Urinary bladder (tissue), 4 donors: ENCODE results near the gene ATXN2. TPM values are rescaled to one million over a fixed set of nuclear protein-coding genes. Genes with fewer than 3 reads are reported as not detected.
"Not testable (repeated sequence)": the region's sequence is repeated elsewhere in the genome, so short reads cannot be mapped to it uniquely, and the experiment has no call there.

Source experiments
- DNase-seq: peaks from one replicate; pipeline ENCODE4 v3.0.0-alpha.2; 2015; ENCODE audit errors: extremely low spot score
- H3K27ac ChIP-seq: one replicate; pipeline ENCODE4 v1.5.1; 2013; ENCODE audit warnings: low read depth, mild to moderate bottlenecking, moderate library complexity
- H3K36me3 ChIP-seq: one replicate; pipeline ENCODE4 v1.6.1; 2013; ENCODE audit warnings: mild to moderate bottlenecking, moderate library complexity; ENCODE audit not compliant: insufficient read depth
- H3K4me1 ChIP-seq: one replicate; pipeline ENCODE4 v1.6.1; 2013; ENCODE audit warnings: mild to moderate bottlenecking, moderate library complexity; ENCODE audit not compliant: insufficient read depth
- H3K4me3 ChIP-seq: one replicate; pipeline ENCODE4 v1.5.1; 2013; ENCODE audit warnings: low read depth, low read length
- WGBS: extraction: QIAGEN DNeasy Blood & Tissue Kit; methylation state at CpG from one replicate; pipeline ENCODE4 v1.1.7; 2013; 5-methylcytosine and 5-hydroxymethylcytosine counted together
- polyA plus RNA-seq: library from polyadenylated mRNA; stranded (reverse); fragments of 200-250 nt; gene quantifications from one replicate; pipeline ENCODE4 v1.2.3, GENCODE V29; 2013
- total RNA-seq: library from RNA; depleted of rRNA; stranded (reverse); fragments of >200 nt; gene quantifications from one replicate; pipeline ENCODE4 v1.2.3, GENCODE V29; 2014
- donor health status: healthy with polysubstance abuse.
- donor health status: healthy.

The ATXN2 gene
- total and polyA plus RNA-seq, 2 donors: 29.9 to 75.9 TPM

DNA sequence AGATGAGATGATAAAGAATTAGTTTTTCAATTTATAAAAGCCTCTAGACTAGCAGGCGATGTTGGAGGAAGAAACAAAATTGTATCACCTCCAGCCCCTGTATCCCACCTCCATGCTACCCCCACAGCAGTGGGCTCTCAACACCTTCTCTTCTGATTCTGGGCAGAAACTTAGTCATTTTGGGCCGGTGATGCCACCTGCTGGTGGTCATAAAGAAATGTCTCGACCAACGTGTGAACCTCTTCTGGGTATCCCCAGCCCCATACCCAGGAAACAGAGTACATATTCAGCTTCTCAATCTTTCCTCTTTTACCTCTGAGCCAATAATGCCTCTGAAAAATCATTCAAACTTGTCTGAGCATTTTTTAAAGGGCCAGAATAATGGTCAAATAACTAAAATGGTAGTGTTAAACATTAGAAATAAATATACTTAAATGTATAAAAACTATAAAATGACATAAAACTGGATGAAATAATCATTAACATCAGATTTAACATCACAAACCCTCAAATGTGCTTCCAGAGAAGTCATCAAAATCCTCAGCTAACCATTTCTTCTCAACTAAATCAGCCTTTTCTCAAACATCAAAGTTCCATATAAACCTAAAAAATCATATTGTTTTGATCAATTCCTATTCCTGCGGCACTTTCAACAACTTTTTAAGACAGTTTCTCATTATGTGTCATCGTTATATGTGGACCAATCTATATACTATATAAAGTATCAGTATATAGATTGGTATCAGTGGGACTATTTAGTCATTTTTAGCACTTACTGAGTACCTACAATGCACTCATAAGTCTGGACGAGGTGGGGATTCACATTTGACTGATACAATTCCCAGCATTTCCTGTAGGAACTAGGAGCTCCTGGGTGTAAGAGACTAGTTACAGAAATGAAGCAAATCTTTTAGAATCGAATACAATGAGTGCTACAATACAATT, 69.4 kb downstream of the ATXN2 start:
- Histone ChIP-seq H3K36me3 (no peaks in the 10 kb centered on the region), H3K4me1 (no peaks in the 10 kb centered on the region), H3K4me3 (no peak overlapping the region), H3K27ac (no peak overlapping the region)
- no peak for DNase-seq
- WGBS: 54% methylated on average over 8 of the region's 8 CpGs

DNA sequence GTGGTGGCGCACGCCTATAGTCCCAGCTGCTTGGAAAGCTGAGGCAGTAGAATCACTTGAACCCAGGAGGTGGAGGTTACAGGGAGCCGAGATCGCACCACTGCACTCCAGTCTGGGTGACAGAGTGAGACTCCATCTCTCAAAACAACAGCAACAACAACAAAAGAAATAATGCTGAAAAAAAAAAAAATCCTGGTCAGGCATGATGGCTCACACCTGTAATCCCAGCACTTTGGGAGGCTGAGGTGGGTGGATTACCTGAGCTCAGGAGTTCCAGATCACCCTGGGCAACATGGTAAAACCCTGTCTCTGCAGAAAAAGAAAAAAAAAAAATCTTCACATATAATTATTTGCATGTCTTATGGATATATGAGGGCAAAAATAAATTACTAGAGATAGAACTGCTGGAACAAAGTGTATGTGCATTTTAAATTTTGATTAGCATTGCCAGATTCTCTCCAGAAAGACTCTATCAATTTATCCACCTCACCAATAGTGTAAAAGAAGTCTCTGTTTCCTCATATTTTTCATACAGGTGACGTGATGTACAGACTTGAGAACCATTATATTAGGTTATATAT, 75.4 kb downstream of the ATXN2 start:
- Histone ChIP-seq H3K27ac (no peak overlapping the region), H3K4me1 (no peaks in the 10 kb centered on the region), H3K4me3 (no peak overlapping the region), H3K36me3 (peaks cover 3% of the 10 kb centered on the region)
- WGBS: 94% methylated on average over 5 of the region's 5 CpGs
- DNase-seq: no peak

DNA sequence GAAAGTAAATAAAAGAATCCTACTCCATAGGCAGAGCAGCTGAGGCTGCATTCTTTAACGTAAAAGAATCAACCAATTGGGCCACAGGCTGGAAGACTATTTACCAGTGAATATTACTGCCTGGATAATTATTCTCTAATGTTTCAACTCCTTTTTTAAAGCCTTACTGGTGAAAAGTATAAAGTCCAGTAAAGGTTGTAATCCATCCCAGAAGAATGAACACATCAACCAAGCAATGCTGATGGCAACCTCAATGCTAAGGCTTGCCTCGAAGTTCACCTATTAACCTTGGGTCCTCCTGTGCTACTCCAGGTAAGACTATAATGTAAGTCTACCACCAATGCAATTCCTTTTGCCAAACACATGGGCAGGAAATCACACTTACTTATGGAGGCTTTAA, 77.3 kb downstream of the ATXN2 start:
- H3K27ac ChIP-seq: no peak overlapping the region
- H3K4me3 ChIP-seq: no peak overlapping the region
- 96% methylated on average over 2 of the region's 2 CpGs for WGBS
- H3K36me3 ChIP-seq: peaks cover 3% of the 10 kb centered on the region
- no peaks in the 10 kb centered on the region for H3K4me1 ChIP-seq
- no peak for DNase-seq

DNA sequence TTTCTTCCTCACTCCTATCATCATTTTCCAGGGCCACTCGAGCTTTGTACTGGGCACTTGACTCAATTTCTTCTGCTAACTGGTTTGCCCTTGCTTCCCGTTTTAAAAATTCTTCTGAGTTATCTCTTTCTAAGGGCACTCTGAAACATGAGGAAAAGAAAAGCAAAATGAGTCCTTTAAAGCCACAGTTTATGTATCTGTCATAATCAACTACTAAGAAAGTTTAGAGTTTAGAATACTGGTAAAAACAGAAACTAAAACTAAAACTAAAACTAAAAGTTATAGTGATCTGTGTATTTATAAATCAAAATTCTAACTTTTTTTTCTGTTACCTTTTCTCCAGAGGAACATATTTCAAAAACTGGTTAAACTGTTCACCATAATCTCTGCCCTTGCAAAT, 79.2 kb downstream of the ATXN2 start:
- 93% methylated on average over 2 of the region's 2 CpGs for WGBS
- Histone ChIP-seq H3K36me3 (peaks cover 3% of the 10 kb centered on the region), H3K4me3 (no peak overlapping the region), H3K4me1 (no peaks in the 10 kb centered on the region), H3K27ac (no peak overlapping the region)
- no peak for DNase-seq

DNA sequence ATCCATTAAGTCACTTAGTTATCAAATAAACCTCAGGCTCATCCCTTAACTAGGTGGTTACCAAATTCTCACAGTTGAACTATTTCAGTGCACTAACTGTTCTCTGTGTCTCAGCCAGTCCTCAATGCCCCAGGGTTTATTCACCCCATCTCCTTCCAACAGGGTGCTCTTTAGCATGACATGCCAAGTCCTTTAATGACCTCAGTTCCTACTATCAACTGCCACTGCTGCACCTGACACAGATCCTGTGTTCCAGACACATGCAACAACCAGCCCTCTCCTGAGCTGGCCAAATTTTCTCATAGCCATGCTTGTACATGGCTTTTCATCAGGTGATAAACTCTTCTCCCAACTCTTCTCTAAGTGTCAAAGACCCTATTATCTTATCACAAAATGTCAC, 80.0 kb downstream of the ATXN2 start:
- no peak for DNase-seq
- peaks cover 3% of the 10 kb centered on the region for H3K36me3 ChIP-seq
- H3K27ac ChIP-seq: no peak overlapping the region
- H3K4me1 ChIP-seq: no peaks in the 10 kb centered on the region
- H3K4me3 ChIP-seq: no peak overlapping the region

DNA sequence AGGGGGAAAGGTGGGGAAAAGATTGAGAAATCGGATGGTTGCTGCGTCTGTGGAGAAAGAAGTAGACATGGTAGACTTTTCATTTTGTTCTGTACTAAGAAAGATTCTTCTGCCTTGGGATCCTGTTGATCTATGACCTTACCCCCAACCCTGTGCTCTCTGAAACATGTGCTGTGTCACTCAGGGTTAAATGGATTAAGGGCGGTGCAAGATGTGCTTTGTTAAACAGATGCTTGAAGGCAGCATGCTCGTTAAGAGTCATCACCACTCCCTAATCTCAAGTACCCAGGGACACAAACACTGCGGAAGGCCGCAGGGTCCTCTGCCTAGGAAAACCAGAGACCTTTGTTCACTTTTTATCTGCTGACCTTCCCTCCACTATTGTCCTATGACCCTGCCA, 91.4 kb downstream of the ATXN2 start:
- H3K4me3 ChIP-seq, DNase-seq, H3K4me1 ChIP-seq, H3K27ac ChIP-seq, H3K36me3 ChIP-seq: not testable (repeated sequence)
- 95% methylated on average over 5 of the region's 6 CpGs for WGBS

DNA sequence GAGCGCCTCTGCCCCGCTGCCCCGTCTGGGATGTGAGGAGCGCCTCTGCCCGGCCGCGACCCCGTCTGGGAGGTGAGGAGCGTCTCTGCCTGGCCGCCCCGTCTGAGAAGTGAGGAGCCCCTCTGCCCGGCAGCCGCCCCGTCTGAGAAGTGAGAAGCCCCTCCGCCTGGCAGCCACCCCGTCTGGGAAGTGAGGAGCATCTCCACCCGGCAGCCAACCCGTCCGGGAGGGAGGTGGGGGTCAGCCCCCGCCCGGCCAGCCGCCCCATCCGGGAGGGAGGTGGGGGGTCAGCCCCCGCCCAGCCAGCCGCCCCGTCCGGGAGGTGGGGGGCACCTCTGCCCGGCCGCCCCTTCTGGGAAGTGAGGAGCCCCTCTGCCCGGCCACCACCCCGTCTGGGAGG, 91.9 kb downstream of the ATXN2 start:
- not testable (repeated sequence) for DNase-seq, H3K4me1 ChIP-seq, H3K4me3 ChIP-seq, H3K36me3 ChIP-seq, H3K27ac ChIP-seq
- WGBS: 97% methylated on average over 23 of the region's 31 CpGs

DNA sequence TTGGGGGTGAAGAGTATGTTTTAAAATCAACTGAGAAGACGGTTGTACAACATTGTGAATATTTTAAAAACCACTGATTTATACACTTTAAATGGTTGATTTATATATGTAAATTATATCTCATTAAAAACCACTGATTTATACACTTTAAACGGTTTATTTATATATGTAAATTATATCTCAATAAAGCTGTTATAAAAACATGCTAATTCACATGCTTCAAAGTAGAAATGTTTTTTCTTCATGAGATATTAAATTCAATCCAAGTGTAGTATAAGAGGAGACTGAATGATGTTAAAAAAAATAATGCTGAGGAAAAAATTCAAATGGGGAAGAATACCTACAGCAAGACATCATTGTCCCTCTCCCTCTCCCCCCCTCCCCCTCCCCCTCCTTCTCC, 92.9 kb downstream of the ATXN2 start:
- Histone ChIP-seq H3K4me1 (no peaks in the 10 kb centered on the region), H3K36me3 (peaks cover 5% of the 10 kb centered on the region), H3K4me3 (no peak overlapping the region), H3K27ac (no peak overlapping the region)
- DNase-seq: no peak
- WGBS: 81% methylated on average over 2 of the region's 2 CpGs

DNA sequence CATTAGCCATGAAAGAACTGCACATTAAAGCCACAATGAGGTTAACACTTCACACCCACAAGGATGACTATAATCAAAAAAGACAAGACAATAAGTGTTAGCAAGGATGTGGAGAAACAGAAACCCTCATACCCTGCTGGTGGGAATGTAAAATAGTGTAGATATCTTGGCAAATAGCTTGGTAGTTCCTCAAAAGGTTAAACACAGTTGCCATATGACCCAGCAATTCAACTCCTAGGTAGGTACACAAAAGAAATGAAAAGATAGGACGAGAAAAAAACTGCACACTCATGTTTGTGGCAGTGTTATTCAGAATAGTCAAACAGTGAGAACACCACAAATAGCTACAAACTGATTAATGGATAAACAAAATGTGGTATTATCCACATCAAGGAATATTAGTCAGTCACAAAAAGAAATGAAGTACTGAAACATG, 93.5 kb downstream of the ATXN2 start:
- no peak for DNase-seq
- Histone ChIP-seq H3K36me3 (peaks cover 5% of the 10 kb centered on the region), H3K4me1 (no peaks in the 10 kb centered on the region), H3K4me3 (no peak overlapping the region), H3K27ac (no peak overlapping the region)
- 87% methylated on average over 1 of the region's 1 CpG for WGBS

DNA sequence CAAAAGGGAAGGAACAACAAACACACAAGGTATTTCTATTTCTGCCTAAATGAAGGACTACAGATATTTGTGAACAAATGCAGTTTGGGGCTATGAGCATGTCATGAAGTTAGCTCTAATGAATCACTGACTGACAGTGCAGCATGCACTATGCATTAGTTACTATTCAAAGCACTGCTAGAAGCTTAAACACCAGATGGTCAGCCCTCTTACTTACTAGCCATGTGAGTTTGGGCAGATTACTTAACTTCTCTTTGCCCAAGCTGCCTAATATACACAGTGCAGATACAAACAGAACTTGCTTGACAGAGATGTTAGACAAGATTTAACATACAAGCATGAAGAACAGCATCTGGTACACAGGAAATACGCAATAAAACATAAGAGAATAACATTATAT, 96.0 kb downstream of the ATXN2 start:
- Histone ChIP-seq H3K27ac (no peak overlapping the region), H3K4me1 (no peaks in the 10 kb centered on the region), H3K36me3 (peaks cover 2% of the 10 kb centered on the region), H3K4me3 (no peak overlapping the region)
- no peak for DNase-seq
- 93% methylated on average over 1 of the region's 1 CpG for WGBS

DNA sequence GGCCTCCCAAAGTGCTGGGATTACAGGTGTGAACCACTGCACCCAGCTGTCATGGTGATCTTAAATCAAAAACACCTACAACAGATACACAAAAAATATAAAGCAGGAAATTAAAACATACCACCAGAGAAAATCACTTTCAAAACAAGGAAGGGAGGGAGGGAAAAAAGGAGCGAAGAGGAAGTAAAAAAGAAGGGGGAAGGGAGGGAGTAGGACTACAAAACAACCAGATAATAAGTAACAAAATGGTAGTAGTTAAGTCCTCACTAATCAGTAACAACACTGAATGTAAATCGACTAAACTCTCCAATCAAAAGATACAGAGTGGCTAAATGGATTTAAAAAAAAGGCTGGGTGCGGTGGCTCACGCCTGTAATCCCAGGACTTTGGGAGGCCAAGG, 104.4 kb downstream of the ATXN2 start:
- no peak for DNase-seq
- Histone ChIP-seq H3K4me1 (no peaks in the 10 kb centered on the region), H3K27ac (no peak overlapping the region), H3K36me3 (peaks cover 9% of the 10 kb centered on the region), H3K4me3 (no peak overlapping the region)
- 95% methylated on average over 4 of the region's 4 CpGs for WGBS

DNA sequence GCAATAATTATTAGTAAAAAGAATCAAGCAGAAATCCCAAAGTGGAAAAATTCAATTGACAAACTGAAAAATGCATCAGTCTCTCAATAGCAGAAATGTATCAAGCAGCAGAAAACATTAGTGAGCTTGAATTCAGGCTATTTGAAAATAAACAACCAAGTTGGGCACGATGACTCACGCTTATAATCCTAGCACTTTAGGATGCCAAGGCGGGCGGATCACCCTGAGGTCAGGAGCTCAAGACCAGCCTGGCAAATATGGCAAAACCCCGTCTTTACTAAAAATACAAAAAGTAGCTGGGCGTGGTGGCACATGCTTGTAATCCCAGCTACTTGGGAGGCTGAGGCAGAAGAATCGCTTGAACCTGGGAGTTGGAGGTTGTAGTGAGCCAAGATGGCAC, 106.1 kb downstream of the ATXN2 start:
- WGBS: 77% methylated on average over 7 of the region's 7 CpGs
- not testable (repeated sequence) for DNase-seq, H3K4me3 ChIP-seq, H3K4me1 ChIP-seq, H3K36me3 ChIP-seq, H3K27ac ChIP-seq

DNA sequence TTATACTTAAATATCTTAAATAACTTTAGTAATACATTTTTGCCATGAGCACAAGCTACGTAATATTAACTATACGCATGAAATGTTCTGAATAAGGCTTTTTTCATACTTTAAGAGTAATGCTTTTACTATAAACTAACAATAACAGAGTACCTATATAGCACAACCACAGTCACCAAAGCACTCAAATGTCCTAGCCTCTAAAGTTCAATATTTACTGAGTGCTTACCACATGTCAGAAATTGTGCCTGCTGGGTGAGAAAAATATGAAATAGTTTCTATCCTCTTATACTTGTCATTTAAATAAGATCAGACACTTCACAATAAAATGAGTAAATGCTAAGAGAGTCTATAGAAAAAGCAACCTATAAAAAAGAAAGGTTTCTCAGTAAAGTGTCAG, 110.3 kb downstream of the ATXN2 start:
- DNase-seq: no peak
- H3K36me3 ChIP-seq: peaks cover 10% of the 10 kb centered on the region
- H3K4me1 ChIP-seq: no peaks in the 10 kb centered on the region
- H3K27ac ChIP-seq: no peak overlapping the region
- 92% methylated on average over 2 of the region's 2 CpGs for WGBS
- no peak overlapping the region for H3K4me3 ChIP-seq

DNA sequence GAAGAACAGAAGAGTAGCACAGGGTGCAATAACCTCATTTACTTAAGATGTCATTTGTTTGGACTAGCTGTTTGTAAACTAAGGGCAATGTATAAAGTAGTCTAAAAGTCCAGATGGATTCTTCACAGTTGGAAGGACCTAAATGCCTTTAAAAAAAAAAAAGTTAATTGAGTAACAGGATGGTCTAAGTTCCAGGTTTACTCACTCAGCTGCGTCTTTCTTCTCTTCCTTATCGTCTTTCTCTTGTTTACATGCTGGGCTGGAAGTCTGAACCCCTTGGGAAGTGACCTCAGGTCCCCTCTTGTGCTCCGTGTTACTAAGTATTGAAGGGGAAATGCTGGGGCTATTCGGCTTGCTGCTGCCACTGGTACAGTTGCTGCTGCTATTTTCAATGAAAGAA, 110.8 kb downstream of the ATXN2 start:
- Histone ChIP-seq H3K36me3 (peaks cover 15% of the 10 kb centered on the region), H3K27ac (no peak overlapping the region), H3K4me1 (no peaks in the 10 kb centered on the region), H3K4me3 (no peak overlapping the region)
- 40% methylated on average over 4 of the region's 4 CpGs for WGBS
- no peak for DNase-seq
